Retinal pigment epithelial cell (primary cell): Measurements from ENCODE around the gene PRKCB.

Experiments used
- DNase-seq: peaks from one replicate; pipeline ENCODE4 v3.0.0-alpha.2; 2010; ENCODE audit warnings: low read depth
- H3K4me3 ChIP-seq: 2 replicates; pipeline ENCODE4 v1.5.1; 2011; ENCODE audit warnings: mild to moderate bottlenecking, low read length, control low read depth, moderate library complexity
- CTCF ChIP-seq: conservative IDR thresholded peaks from 2 replicates; pipeline ENCODE4 v1.5.1; 2011; ENCODE audit warnings: low read depth, low read length, control low read depth, inconsistent platforms

Gene PRKCB

GRCh38 chr16:23953476-23953875 is 117.7 kb downstream of the PRKCB start:
- no peak for DNase-seq
- no peak overlapping the region for H3K4me3 ChIP-seq
- TF ChIP-seq CTCF = no peak

DNA sequence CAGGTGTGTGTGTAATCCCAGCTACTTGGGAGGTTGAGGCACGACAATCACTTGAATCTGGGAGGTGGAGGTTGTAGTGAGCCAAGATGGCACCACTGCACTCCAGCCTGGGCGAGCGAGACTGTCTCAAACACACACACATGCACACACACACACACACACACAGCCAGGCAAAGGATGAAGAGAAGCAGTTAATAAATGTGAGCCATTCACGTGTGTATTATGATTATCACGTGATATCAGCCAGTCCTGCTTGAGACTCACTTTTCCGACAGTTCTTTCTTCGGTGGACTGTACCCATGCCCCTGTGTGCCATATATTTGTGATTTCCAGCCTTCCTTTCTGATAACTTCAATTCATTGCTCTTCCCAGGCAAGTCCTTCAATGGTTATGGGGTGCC is 119.3 kb downstream of the PRKCB start:
- no peak overlapping the region for H3K4me3 ChIP-seq
- no peak for DNase-seq
- no peak for TF ChIP-seq CTCF

GRCh38 chr16:23957287-23957686 is 121.5 kb downstream of the PRKCB start:
- H3K4me3 ChIP-seq = no peak overlapping the region
- no peak for TF ChIP-seq CTCF
- DNase-seq = no peak

- no peak for DNase-seq
- H3K4me3 ChIP-seq = no peak overlapping the region
- no peak for TF ChIP-seq CTCF
Observed at GRCh38 chr16:23959072-23959751, 123.4 kb downstream of the PRKCB start.

GRCh38 chr16:23959752-23960072 is 123.9 kb downstream of the PRKCB start:
- DNase-seq = no peak
- no peak for TF ChIP-seq CTCF
- H3K4me3 ChIP-seq = no peak overlapping the region

DNA sequence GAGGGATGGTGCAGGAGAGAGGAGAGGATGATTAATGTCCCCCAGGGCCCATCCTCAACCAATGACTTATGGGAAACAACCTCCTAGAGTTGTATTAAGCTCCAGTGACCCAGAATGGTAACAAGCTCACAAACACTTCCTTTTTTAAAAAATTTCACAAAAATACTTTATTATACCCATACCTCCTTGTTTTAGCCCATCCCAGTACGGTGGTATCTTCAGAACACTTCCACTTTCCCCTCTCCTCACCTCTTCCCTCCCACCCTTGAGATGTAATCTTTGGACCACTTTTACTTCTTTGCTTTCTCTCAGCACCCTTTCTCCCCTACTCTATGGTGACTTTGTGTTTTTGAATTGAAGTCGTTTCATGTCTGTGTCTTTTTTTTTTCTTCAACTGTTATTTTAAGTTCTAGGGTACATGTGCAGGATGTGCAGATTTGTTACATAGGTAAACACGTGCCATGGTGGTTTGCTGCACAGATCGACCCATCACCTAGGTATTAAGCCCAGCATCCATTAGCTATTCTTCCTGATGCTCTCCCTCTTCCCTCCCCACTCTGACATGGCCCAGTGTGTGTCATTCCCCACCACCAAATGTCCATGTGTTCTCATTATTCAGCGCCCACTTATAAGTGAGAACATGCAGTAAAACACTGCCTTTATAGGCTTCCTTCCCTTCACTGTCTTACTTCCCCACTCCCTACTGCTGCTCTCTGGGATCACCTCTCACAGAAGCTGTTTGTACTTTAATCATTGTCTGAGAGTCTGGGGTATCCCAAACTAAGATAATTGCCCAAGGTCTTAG is 124.5 kb downstream of the PRKCB start:
- no peak overlapping the region for H3K4me3 ChIP-seq
- no peak for TF ChIP-seq CTCF
- DNase-seq = no peak

GRCh38 chr16:23962001-23962400 is 126.2 kb downstream of the PRKCB start:
- H3K4me3 ChIP-seq = no peak overlapping the region
- no peak for DNase-seq
- TF ChIP-seq CTCF = no peak
